ENCODE measurements around the gene TXNDC2.

TXNDC2 gene

DNA sequence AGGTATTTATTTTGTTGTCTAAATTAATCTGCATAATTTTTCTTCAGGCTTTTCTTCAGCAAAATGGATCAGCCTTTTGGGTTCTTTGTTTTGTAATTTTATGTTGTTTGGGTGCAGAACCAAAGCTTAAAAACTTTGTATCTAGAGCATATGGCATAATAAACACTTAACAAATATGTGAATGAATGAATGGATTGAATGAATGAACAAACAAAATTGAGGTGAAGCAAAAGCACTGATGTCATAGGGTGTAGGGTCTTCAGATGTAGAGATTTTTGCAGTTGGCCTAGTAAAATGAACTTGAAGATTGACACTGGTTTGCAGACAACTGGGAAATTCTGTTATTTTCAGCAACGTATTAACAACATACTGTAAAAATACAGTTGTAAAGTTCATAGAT lies 45.4 kb downstream of the TXNDC2 start:
- H3K27ac ChIP-seq: no peak overlapping the region
- TF ChIP-seq, protein P1, sequence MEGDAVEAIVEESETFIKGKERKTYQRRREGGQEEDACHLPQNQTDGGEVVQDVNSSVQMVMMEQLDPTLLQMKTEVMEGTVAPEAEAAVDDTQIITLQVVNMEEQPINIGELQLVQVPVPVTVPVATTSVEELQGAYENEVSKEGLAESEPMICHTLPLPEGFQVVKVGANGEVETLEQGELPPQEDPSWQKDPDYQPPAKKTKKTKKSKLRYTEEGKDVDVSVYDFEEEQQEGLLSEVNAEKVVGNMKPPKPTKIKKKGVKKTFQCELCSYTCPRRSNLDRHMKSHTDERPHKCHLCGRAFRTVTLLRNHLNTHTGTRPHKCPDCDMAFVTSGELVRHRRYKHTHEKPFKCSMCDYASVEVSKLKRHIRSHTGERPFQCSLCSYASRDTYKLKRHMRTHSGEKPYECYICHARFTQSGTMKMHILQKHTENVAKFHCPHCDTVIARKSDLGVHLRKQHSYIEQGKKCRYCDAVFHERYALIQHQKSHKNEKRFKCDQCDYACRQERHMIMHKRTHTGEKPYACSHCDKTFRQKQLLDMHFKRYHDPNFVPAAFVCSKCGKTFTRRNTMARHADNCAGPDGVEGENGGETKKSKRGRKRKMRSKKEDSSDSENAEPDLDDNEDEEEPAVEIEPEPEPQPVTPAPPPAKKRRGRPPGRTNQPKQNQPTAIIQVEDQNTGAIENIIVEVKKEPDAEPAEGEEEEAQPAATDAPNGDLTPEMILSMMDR (IDR thresholded peaks at IDR 0.05): no peak
- no peak for TF ChIP-seq ZFX (IDR thresholded peaks at IDR 0.05; ENCODE audit: borderline replicate concordance)

- no peak overlapping the region for H3K27ac ChIP-seq
- no peak for TF ChIP-seq ZFX (IDR thresholded peaks at IDR 0.05; ENCODE audit: borderline replicate concordance)
- TF ChIP-seq, protein P1 (IDR thresholded peaks at IDR 0.05): no peak
Measured at GRCh38 chr18:9931678-9932077, 45.9 kb downstream of the TXNDC2 start.

DNA sequence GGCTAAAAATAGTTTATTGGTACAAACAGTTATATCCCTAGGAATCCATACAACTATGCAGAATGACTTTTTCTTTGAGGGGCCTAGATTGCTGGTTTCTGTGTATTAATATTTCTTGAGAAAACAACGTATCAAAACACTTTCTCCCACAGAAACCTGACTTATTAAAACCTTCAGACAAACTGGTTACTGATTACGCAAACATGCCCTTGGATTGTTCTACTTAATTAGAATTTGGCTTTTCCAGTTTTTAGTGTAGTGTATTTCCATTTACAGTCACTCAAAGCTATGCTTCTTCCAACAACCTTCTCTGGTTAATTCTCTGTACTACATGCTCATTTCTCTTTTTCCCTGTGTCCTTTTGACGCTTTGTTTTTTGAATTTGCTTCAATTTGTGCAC lies 48.1 kb downstream of the TXNDC2 start:
- TF ChIP-seq ZFX (IDR thresholded peaks at IDR 0.05; ENCODE audit: borderline replicate concordance): no peak
- TF ChIP-seq, protein P1 (IDR thresholded peaks at IDR 0.05): no peak
- H3K27ac ChIP-seq: no peak overlapping the region; the same call in 1 of the 2 replicates

DNA sequence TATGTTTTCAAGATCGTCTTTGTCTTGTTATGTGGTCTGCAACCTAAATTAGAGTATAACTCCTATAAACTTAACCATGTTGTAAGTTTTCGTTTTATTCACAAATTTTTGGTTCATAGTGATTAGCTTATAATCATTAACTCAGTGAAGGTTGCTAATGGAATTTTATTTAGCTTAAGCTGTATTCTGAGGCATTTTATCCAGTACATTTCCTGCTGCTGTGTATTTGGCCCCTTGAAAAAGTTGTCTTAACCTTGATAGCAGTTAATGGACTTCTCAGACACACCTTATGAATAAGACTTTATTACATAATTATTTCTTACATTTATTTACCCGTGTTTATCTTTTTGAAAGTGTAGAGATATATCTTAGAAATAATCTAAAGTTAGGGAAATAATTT lies 48.5 kb downstream of the TXNDC2 start:
- TF ChIP-seq, protein P1 (IDR thresholded peaks at IDR 0.05): no peak
- no peak for TF ChIP-seq ZFX (IDR thresholded peaks at IDR 0.05; ENCODE audit: borderline replicate concordance)
- no peak overlapping the region for H3K27ac ChIP-seq
